Measurements from ENCODE around the gene ZNF100. TPM values are rescaled to one million over a fixed set of nuclear protein-coding genes. Genes with fewer than 3 reads are reported as not detected.

ZNF100 gene
- total and polyA plus RNA-seq, 2 of the 4 experiments (the other 2 are of a cell fraction): 2.2 to 5.9 TPM

DNA sequence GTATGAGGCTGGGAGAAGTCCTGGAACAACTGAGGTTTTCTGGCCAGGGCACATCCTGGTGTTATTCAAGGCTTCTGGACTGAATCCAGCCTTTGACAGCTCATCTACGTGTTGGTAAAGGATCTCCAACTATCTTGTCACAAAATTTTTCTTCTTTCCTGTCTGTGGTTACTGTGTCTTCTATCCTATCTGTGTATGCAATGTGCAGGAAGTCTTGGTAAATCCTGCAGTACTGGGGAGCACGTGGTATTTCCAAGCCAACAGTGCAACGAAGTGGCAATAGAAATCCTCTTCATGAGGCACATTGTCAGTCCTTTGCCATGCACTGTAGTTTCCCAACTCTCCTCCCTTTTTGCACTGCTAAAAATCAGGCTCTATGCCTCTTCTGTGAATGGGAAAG is 86.7 kb downstream of the ZNF100 start:
- WGBS, 2 experiments (ENCODE audit: extremely low coverage in 2 of 2, insufficient read length in 1 of 2): no CpG with 5 or more reads among the region's 3 CpGs
- no TSS peak for BruUV-seq (replicated peaks)

More for the DNA sequence above, 86.7 kb downstream of the ZNF100 start:
- no peaks in the 10 kb centered on the region for H3K27me3 ChIP-seq (ENCODE audit: control insufficient read depth, insufficient read depth, low read length)
- no peak overlapping the region for H3K56ac ChIP-seq (ENCODE audit: extremely low read depth, insufficient read depth, low read length)
- no peak overlapping the region for H3K4me3 ChIP-seq (ENCODE audit: insufficient read depth, low read depth, low read length)
- ATAC-seq (ENCODE audit: low read depth): no peak
- H3K4ac ChIP-seq (ENCODE audit: low read depth, low read length): no peak overlapping the region
- dilution Hi-C loops (cut with HindIII; ENCODE audit: low sequenced_read_pairs, unreplicated experiment): no loop called here
- no peaks in the 10 kb centered on the region for H3K79me1 ChIP-seq (ENCODE audit: low read depth in 1 of 2, low read length in 2 of 2)
- H3K27ac ChIP-seq (ENCODE audit: insufficient read depth, low read length): no peak overlapping the region
- intact Hi-C loops (cut with micrococcal nuclease): no loop called here
- H2BK5ac ChIP-seq (ENCODE audit: low read depth, low read length, poor library complexity, severe bottlenecking): no peak overlapping the region
- no peak overlapping the region for H3K18ac ChIP-seq (ENCODE audit: low read depth, low read length)
- TF ChIP-seq, protein P1, sequence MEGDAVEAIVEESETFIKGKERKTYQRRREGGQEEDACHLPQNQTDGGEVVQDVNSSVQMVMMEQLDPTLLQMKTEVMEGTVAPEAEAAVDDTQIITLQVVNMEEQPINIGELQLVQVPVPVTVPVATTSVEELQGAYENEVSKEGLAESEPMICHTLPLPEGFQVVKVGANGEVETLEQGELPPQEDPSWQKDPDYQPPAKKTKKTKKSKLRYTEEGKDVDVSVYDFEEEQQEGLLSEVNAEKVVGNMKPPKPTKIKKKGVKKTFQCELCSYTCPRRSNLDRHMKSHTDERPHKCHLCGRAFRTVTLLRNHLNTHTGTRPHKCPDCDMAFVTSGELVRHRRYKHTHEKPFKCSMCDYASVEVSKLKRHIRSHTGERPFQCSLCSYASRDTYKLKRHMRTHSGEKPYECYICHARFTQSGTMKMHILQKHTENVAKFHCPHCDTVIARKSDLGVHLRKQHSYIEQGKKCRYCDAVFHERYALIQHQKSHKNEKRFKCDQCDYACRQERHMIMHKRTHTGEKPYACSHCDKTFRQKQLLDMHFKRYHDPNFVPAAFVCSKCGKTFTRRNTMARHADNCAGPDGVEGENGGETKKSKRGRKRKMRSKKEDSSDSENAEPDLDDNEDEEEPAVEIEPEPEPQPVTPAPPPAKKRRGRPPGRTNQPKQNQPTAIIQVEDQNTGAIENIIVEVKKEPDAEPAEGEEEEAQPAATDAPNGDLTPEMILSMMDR (conservative IDR thresholded peaks at IDR 0.05; ENCODE audit: low read depth, low read length): no peak
- TF ChIP-seq, protein P2, sequence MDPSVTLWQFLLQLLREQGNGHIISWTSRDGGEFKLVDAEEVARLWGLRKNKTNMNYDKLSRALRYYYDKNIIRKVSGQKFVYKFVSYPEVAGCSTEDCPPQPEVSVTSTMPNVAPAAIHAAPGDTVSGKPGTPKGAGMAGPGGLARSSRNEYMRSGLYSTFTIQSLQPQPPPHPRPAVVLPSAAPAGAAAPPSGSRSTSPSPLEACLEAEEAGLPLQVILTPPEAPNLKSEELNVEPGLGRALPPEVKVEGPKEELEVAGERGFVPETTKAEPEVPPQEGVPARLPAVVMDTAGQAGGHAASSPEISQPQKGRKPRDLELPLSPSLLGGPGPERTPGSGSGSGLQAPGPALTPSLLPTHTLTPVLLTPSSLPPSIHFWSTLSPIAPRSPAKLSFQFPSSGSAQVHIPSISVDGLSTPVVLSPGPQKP (IDR thresholded peaks at IDR 0.05; ENCODE audit: borderline replicate concordance, low read depth, low read length): no peak
- TF ChIP-seq SMC3 (IDR thresholded peaks at IDR 0.05; ENCODE audit: low read depth, low read length) (no peak), FOS (IDR thresholded peaks at IDR 0.05; ENCODE audit: low read depth, low read length) (no peak), MAZ (IDR thresholded peaks at IDR 0.05; ENCODE audit: borderline replicate concordance, low read depth, low read length) (no peak), RCOR1 (IDR thresholded peaks at IDR 0.05; ENCODE audit: insufficient replicate concordance, low read length) (no peak)
- in situ Hi-C loops (cut with MboI; ENCODE audit: low sequenced_read_pairs): no loop called here
- H3K14ac ChIP-seq (replicated peaks; ENCODE audit: low read depth, low read length): no peak overlapping the region
- POLR2A ChIA-PET (ENCODE audit: unreplicated experiment): no interaction called here
- no peak overlapping the region for H3K23ac ChIP-seq (ENCODE audit: low read depth, low read length)
- no peak overlapping the region for H3K9ac ChIP-seq (ENCODE audit: low read depth, low read length)
- no peak overlapping the region for H4K5ac ChIP-seq (ENCODE audit: low read depth, low read length)
- H2AFZ ChIP-seq (replicated peaks; ENCODE audit: low read length, poor library complexity): no peak overlapping the region
- H3K9me1 ChIP-seq (ENCODE audit: insufficient read depth, low read length): no peaks in the 10 kb centered on the region
- CTCF ChIA-PET: no interaction called here
- H2AK5ac ChIP-seq (ENCODE audit: low read depth, low read length): no peak overlapping the region
- no peak overlapping the region for H2AK9ac ChIP-seq (replicated peaks; ENCODE audit: low read depth, low read length, poor library complexity)
- no peak overlapping the region for H3K4me2 ChIP-seq (ENCODE audit: low read depth, low read length)
- DNase-seq: no peak
- H3K36me3 ChIP-seq (ENCODE audit: control insufficient read depth, insufficient read depth, low read length): no peaks in the 10 kb centered on the region
- H2BK20ac ChIP-seq (ENCODE audit: low read depth, low read length): no peak overlapping the region
- peaks cover 23% of the 10 kb centered on the region for H3K9me3 ChIP-seq (ENCODE audit: control insufficient read depth, insufficient read depth, low read length)
- no peaks in the 10 kb centered on the region for H3K4me1 ChIP-seq (ENCODE audit: control insufficient read depth, insufficient read depth, low read length)
- no peak overlapping the region for H2BK120ac ChIP-seq (ENCODE audit: low read depth, low read length)
- no peak overlapping the region for H4K8ac ChIP-seq (ENCODE audit: low read depth in 2 of 2, low read length in 2 of 2)
- no peak overlapping the region for H2BK15ac ChIP-seq (ENCODE audit: low read depth, low read length)
- no peak overlapping the region for H4K91ac ChIP-seq (ENCODE audit: insufficient read depth, low read depth, low read length)
- no peaks in the 10 kb centered on the region for H4K20me1 ChIP-seq (ENCODE audit: insufficient read depth, low read length)
